Transverse colon (tissue), 3 donors: Measurements from ENCODE around the gene DIP2B.

Experiments
- EP300 ChIP-seq: sonication (generic); formaldehyde crosslinking; IDR thresholded peaks from one replicate; pipeline ENCODE4 v1.6.1; 2017; ENCODE audit warnings: antibody characterized with exemption, low read depth
- TF ChIP-seq, protein P1 (sequence below), 5 experiments: fragments of 200-600 bp in 3 of 5; fragments of 450-650 bp in 2 of 5; sonication (generic) in 3 of 5; IDR thresholded peaks; 1 replicate in 2 of 5; 2 replicates in 3 of 5; pipeline ENCODE4 v1.5.1; 2016 to 2017; ENCODE audit warnings: antibody characterized with exemption in 5 of 5, inconsistent platforms in 3 of 5, mild to moderate bottlenecking in 2 of 5, moderate library complexity in 1 of 5

DNA sequence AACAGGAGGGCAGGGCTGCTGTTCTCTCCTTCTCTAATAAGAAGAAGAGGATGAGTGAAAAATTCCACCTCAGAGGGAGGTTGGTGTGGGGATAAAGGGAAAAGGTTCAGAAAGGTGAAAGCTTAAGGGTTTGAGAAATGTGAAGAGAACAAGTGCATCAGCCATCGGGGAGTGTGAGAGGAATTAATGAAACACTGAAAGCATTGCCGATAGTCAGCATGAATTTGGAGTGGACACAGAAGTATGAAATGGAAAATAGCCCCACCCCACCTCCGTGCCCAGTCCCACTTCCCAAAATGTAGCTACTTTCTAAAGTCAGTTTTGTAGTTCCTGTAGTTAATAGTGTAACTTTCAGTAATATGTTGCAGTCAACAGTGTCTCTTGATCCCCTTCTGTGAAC lies 33.4 kb downstream of the DIP2B start:
- TF ChIP-seq, protein P1, sequence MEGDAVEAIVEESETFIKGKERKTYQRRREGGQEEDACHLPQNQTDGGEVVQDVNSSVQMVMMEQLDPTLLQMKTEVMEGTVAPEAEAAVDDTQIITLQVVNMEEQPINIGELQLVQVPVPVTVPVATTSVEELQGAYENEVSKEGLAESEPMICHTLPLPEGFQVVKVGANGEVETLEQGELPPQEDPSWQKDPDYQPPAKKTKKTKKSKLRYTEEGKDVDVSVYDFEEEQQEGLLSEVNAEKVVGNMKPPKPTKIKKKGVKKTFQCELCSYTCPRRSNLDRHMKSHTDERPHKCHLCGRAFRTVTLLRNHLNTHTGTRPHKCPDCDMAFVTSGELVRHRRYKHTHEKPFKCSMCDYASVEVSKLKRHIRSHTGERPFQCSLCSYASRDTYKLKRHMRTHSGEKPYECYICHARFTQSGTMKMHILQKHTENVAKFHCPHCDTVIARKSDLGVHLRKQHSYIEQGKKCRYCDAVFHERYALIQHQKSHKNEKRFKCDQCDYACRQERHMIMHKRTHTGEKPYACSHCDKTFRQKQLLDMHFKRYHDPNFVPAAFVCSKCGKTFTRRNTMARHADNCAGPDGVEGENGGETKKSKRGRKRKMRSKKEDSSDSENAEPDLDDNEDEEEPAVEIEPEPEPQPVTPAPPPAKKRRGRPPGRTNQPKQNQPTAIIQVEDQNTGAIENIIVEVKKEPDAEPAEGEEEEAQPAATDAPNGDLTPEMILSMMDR (IDR thresholded peaks at IDR 0.05) = no peak
- TF ChIP-seq EP300 = no peak
